HG03439 (cell line): ENCODE measurements around the gene PSAPL1.

ENCODE experiments used
- ATAC-seq: cut with Tn5 transposase; IDR thresholded peaks from one replicate; pipeline ENCODE4 v1.9.1; 2021; ENCODE audit warnings: mild to moderate bottlenecking, moderate library complexity; ENCODE audit not compliant: unreplicated experiment

Gene PSAPL1, protein sequence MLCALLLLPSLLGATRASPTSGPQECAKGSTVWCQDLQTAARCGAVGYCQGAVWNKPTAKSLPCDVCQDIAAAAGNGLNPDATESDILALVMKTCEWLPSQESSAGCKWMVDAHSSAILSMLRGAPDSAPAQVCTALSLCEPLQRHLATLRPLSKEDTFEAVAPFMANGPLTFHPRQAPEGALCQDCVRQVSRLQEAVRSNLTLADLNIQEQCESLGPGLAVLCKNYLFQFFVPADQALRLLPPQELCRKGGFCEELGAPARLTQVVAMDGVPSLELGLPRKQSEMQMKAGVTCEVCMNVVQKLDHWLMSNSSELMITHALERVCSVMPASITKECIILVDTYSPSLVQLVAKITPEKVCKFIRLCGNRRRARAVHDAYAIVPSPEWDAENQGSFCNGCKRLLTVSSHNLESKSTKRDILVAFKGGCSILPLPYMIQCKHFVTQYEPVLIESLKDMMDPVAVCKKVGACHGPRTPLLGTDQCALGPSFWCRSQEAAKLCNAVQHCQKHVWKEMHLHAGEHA

GRCh38 chr4:7434766-7435150 lies at the start of gene PSAPL1:
TSS of gene PSAPL1 (minus strand) at chr4:7434930. CDS start at chr4:7434879, 51 bp downstream.
- ATAC-seq: no peak

DNA sequence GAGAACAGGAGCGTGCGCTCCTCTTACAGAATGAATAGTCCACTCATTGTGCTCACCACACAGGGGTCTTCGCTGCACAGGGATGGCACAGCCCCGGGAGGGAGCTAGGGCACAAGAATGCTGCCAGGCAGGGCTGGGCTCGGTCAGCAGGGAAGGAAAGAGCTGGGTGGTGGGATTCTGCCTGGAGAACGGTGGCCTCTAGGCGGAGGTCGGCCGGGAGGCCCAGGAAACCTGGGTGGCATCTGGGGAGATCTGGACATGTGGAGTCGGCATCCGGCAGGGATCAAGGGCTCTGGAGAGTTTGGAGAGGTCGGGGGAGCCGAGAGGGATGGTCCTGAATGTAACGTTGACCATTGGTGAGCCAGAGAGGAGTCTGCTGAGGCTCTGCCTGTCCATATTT lies 46.5 kb upstream of the PSAPL1 start:
- ATAC-seq: no peak

GRCh38 chr4:7480423-7480822 lies 45.7 kb upstream of the PSAPL1 start:
- ATAC-seq: no peak

- ATAC-seq: no peak
Measured at GRCh38 chr4:7478665-7479064, 43.9 kb upstream of the PSAPL1 start.

- ATAC-seq: no peak
Measured at GRCh38 chr4:7477695-7478094, 43.0 kb upstream of the PSAPL1 start.

GRCh38 chr4:7476820-7477219 lies 42.1 kb upstream of the PSAPL1 start:
- no peak for ATAC-seq

DNA sequence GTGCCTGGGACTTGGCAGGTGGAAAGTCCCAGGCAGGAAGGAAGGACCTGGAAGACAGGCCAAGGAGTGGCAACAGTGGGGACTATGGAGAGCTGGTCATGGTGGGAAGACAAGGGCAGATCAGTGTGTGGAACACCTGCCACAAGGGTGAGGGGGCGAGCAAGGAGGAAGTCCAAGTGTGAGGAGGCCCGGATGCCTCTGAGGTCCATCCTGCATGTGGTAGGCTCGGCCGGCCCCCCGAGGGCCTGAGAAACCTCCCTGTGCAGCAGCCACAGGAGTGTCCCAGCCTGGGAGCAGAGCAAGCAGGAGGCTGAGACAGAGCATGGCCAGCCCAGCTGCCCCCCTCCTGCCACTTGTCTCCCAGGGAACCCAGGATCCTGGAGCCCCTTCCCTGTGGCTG lies 40.5 kb upstream of the PSAPL1 start:
- ATAC-seq: no peak

DNA sequence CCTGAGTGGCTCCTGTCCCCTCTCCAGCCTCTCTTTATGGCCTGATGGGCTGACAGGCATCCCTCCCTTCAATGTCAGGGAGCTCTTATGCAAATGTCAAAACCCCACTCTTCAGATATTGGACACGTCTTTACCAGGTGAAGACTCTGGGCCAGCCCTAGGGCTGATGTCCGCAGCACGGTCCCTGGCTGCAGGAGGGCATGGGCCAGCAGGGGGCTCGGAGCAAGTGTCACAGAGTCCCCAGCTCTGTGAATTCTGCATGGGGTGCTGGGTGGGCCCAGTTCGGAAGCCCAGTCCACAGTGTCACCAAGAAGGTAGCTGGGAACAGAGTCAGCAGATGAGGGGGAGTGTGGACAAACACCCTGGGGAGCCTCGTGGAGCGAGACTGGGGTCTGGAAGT lies 39.6 kb upstream of the PSAPL1 start:
- no peak for ATAC-seq

- ATAC-seq: no peak
Measured at GRCh38 chr4:7473081-7473480, 38.4 kb upstream of the PSAPL1 start.

- ATAC-seq: no peak
Measured at GRCh38 chr4:7472442-7473013, 37.8 kb upstream of the PSAPL1 start.

DNA sequence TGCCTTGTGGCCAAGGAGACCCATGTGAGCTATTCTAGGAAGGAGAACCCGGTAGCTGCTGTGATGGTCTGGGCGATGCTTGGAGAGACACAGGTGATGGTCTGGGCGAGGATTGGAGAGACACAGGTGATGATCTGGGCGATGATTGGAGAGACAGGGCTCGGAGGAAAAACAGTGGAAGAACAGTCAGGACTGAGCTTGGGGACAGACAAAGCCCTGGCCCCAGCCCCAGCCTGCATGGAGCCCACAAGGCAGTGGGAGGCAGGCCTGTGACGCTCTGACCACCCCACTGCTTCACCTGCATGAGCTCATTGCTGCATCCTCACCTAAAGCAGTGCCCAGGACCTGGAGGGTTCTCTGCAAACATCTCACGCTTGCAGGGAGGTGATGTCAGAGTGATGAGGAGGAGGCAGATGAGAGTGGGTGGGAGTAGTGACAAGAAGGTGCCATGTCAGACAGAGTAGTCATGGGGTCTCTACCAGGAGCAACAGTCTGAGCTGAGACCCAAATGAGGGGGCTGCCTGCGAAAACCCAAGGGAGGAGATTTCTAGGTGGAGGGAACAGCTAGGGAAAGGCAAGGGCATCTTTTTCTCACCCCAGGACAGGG lies 35.9 kb upstream of the PSAPL1 start:
- no peak for ATAC-seq

DNA sequence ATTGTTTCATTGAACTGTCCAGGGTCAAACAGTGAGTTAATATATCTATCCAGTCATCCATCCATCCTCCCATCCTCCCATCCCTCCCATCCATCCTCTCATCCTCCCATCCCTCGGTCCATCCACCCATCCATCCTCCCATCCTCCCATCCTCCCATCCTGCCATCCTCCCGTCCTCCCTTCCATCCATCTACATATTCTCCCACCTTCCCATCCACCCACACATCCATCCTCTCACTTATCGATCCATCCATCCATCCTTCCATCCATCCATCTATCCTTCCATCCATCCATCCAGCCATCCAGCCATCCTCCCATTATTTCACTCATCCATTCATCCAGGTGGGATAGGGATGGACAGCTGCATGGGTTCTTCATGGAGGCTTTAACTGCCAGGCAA lies 35.4 kb upstream of the PSAPL1 start:
- ATAC-seq: no peak

DNA sequence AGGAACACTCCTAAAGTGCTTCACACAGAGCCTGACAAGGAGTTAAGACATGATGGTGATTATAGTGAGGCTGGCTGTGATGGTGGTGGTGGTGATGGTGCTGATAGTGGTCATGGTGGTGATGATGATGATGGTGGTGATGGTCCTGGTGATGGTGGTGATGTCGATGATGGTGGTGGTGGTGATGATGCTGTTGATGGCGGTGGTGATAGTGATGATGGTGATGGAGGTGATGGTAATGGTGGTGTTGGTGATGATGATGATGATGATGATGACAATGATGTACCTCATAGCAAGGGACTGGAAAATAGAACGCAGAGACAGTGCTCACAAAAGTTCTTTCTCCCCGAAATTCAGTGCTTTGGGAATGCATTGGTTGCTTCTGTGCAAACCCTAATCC lies 34.3 kb upstream of the PSAPL1 start:
- ATAC-seq: no peak

- no peak for ATAC-seq
Measured at GRCh38 chr4:7467471-7467870, 32.7 kb upstream of the PSAPL1 start.

DNA sequence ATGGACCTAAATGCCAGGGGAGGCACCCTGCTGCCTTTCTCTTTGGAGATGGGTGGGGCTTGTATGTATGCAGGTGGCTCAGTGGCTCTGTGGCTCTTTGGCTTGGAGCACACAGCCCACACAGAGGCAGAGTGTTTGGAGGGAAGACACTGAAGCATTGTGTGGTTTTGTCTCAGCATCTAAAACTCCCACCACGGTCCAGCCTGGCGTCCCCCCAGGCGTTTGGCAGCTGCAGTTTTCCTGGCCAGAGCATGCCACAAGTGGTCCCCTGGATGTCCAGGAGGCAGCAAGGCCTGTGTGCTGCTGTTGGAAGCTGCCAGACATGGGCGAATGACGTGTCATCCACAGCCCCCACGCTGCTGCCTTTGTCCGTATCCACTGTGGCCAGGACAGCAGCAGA lies 32.2 kb upstream of the PSAPL1 start:
- no peak for ATAC-seq

- ATAC-seq: no peak
Measured at GRCh38 chr4:7466215-7466614, 31.5 kb upstream of the PSAPL1 start.

GRCh38 chr4:7465017-7465416 lies 30.3 kb upstream of the PSAPL1 start:
- ATAC-seq: no peak

DNA sequence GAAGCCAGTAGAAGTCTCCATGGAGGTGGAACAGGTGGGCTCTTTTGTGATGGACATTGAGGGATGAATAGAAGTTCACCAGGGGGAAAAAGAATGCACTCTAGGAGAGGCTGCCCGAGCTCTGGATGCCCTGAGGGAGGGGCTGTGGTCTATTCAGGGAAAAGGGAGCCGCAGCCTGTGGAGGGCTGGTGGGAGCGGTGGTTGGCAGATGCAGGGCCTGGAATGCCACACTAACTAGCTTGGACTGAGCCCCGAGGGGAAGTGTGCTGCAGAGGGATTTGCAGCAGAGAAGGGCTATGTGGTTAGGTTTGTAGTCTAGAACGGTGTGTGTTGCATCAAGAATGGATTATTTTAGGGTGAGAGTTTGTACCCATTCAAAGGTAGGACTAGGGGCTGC lies 29.5 kb upstream of the PSAPL1 start:
- ATAC-seq: no peak

DNA sequence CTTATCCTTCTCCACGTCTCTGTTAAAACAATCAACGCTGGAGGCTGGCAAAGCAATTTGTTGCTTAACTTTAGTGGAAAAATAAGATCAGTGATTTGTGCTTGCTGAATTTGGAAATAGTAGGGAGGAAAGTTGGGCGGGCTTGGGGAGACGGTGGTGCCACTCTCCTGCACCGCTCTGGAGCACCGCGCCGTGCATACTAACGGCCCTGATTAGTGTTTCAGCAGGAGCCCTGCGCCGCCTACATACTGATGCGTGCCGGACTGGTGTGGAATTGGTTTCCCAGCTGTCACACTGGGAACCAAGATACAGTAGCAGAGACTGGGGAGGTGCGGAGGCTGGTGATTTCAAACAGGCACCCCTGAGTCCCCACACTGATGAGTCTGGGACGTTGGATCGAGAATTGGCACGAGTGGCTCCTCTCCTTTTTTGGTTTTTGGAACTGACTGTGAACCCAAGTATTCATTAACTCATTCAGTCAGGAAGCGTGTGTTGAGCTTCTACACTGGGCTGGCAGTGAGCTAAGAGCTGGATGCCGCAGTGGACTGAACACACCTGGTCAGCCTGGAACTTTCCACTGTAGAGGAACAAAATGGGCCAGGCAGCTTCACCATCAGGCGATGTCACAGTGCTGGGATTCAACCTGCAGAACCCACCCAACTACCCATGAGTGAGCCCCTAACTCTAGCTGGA lies 29.0 kb upstream of the PSAPL1 start:
- ATAC-seq: no peak

GRCh38 chr4:7462509-7462971 lies 27.8 kb upstream of the PSAPL1 start:
- ATAC-seq: no peak

GRCh38 chr4:7461230-7461629 lies 26.5 kb upstream of the PSAPL1 start:
- no peak for ATAC-seq
